GM23248 (cell line): Measurements from ENCODE around the gene HEATR5A.

ENCODE experiments used
- EZH2 ChIP-seq: fragments of 200-600 bp; sonication (generic); IDR thresholded peaks from 2 replicates; pipeline ENCODE4 v1.6.1; 2018; ENCODE audit warnings: antibody characterized with exemption, mild to moderate bottlenecking; ENCODE audit not compliant: insufficient read depth, poor library complexity, severe bottlenecking
- EZH2phosphoT487 ChIP-seq: fragments of 200-600 bp; sonication (generic); IDR thresholded peaks from 2 replicates; pipeline ENCODE4 v1.6.1; 2018; ENCODE audit warnings: antibody characterized with exemption, moderate library complexity, mild to moderate bottlenecking, low read depth; ENCODE audit not compliant: insufficient read depth

- TF ChIP-seq EZH2 (no peak), EZH2phosphoT487 (no peak)
These were observed 158.9 kb downstream of the HEATR5A start for GRCh38 chr14:31261523-31261858.
